GM23338 (cell line): Measurements from ENCODE around the gene OBI1.

Experiments used
- CREB1 ChIP-seq: fragments of 250-450 bp; sonication (Bioruptor Pico); IDR thresholded peaks from 2 replicates; pipeline ENCODE4 v1.5.0; 2020; ENCODE audit warnings: low read depth, mild to moderate bottlenecking, moderate library complexity
- EZH2 ChIP-seq: fragments of 200-600 bp; sonication (generic); IDR thresholded peaks from one replicate; pipeline ENCODE4 v1.8.0; 2017; ENCODE audit warnings: antibody characterized with exemption, mild to moderate bottlenecking, low read depth; ENCODE audit not compliant: unreplicated experiment
- EZH2phosphoT487 ChIP-seq: fragments of 200-600 bp; sonication (generic); IDR thresholded peaks from one replicate; pipeline ENCODE4 v1.8.1; 2018; ENCODE audit warnings: antibody characterized with exemption; ENCODE audit not compliant: unreplicated experiment
- JUNB ChIP-seq: IDR thresholded peaks from one replicate; pipeline ENCODE4 v1.6.1; 2016; ENCODE audit warnings: antibody characterized with exemption; ENCODE audit not compliant: unreplicated experiment
- POLR2AphosphoS5 ChIP-seq: IDR thresholded peaks from 2 replicates; pipeline ENCODE4 v1.6.1; 2016; ENCODE audit warnings: antibody characterized with exemption, low read depth
- ZNF114 ChIP-seq: fragments of 250-450 bp; sonication (Bioruptor Pico); IDR thresholded peaks from 2 replicates; pipeline ENCODE4 v1.5.0; 2020; ENCODE audit warnings: mild to moderate bottlenecking, moderate library complexity
- TF ChIP-seq, protein P1 (sequence below), 2 experiments: fragments of 200-600 bp in 1 of 2; sonication (generic) in 1 of 2; conservative IDR thresholded peaks; 2 replicates each; pipeline versions ENCODE4 v1.5.1 to v1.6.1; 2016 to 2017; ENCODE audit warnings: antibody characterized with exemption in 2 of 2, low read depth in 2 of 2, mild to moderate bottlenecking in 2 of 2, moderate library complexity in 1 of 2
- TF ChIP-seq, protein P2 (sequence below): IDR thresholded peaks from 2 replicates; pipeline ENCODE4 v1.6.1; 2016; ENCODE audit warnings: antibody characterized with exemption

DNA sequence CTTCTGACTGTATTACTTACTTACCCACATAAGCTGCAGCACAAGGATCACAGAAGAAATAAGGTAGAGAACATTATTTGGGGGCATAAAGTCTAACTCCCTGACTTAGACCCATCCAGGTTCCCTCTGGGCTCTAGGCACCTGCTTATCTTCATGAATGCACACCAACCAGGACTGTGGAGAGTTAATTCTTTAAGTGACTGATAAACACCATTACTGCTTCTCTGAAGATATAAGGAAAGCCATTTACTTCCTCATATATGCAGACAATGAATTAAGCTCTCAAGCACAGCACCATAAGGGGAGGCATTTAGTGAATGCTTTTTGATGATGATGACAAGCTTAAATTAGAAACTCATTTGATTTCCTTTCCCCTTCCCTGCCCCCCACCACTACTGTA lies 22.5 kb downstream of the OBI1 start:
- TF ChIP-seq, protein P1, sequence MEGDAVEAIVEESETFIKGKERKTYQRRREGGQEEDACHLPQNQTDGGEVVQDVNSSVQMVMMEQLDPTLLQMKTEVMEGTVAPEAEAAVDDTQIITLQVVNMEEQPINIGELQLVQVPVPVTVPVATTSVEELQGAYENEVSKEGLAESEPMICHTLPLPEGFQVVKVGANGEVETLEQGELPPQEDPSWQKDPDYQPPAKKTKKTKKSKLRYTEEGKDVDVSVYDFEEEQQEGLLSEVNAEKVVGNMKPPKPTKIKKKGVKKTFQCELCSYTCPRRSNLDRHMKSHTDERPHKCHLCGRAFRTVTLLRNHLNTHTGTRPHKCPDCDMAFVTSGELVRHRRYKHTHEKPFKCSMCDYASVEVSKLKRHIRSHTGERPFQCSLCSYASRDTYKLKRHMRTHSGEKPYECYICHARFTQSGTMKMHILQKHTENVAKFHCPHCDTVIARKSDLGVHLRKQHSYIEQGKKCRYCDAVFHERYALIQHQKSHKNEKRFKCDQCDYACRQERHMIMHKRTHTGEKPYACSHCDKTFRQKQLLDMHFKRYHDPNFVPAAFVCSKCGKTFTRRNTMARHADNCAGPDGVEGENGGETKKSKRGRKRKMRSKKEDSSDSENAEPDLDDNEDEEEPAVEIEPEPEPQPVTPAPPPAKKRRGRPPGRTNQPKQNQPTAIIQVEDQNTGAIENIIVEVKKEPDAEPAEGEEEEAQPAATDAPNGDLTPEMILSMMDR (conservative IDR thresholded peaks at IDR 0.05; ENCODE audit: low read depth in 2 of 2): no peak
- no peak for TF ChIP-seq EZH2phosphoT487
- TF ChIP-seq CREB1 (CRISPR knock-in tag): no peak
- no peak for TF ChIP-seq ZNF114 (CRISPR knock-in tag)
- no peak for TF ChIP-seq JUNB
- no peak for TF ChIP-seq EZH2
- TF ChIP-seq, protein P2, sequence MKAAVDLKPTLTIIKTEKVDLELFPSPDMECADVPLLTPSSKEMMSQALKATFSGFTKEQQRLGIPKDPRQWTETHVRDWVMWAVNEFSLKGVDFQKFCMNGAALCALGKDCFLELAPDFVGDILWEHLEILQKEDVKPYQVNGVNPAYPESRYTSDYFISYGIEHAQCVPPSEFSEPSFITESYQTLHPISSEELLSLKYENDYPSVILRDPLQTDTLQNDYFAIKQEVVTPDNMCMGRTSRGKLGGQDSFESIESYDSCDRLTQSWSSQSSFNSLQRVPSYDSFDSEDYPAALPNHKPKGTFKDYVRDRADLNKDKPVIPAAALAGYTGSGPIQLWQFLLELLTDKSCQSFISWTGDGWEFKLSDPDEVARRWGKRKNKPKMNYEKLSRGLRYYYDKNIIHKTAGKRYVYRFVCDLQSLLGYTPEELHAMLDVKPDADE: no peak
- TF ChIP-seq POLR2AphosphoS5: no peak
